GM10266 (cell line): ENCODE measurements around the gene HADHA.
"Not testable (repeated sequence)": the region's sequence is repeated elsewhere in the genome, so short reads cannot be mapped to it uniquely, and the experiment has no call there.

ENCODE experiments used
- DNase-seq: peaks from one replicate; pipeline ENCODE4 v3.0.0; 2012; ENCODE audit errors: extremely low spot score
- CTCF ChIP-seq: IDR thresholded peaks from 2 replicates; pipeline ENCODE4 v1.5.1; 2012; ENCODE audit warnings: mild to moderate bottlenecking, low read depth; ENCODE audit not compliant: control insufficient read depth, insufficient read depth; ENCODE audit errors: missing control alignments

The HADHA gene

GRCh38 chr2:26279886-26280285 is 35.5 kb upstream of the HADHA start:
- no peak for TF ChIP-seq CTCF
- no peak for DNase-seq

- DNase-seq, result no peak
These were observed 32.2 kb upstream of the HADHA start for GRCh38 chr2:26276484-26277227.

DNA sequence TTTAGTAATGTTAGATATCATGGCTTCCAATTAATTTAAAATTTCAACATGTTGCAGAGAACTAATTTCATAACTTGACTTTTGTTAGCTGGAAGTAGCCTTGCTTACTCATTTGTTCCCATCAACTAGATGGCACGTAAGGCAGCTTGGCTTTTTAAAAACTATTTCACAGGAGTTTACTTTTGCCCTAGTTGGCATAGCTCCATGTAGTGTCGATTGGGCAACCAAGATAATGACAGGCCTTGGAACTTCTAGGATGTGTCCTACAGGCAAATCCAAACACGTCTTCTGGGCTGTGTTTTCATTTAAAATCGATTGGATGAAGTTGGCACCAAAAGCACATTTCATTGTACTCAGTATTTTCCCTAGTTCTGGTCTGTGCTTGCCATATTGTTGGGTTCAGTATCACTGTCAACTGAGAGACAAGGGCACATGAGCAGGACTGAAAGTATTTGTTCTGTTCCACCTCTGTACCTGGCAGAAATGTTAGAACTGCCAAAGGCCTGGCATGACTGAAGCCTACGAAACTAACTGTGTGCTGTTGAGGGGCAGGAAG is 29.7 kb upstream of the HADHA start:
- DNase-seq, result no peak
- no peak for TF ChIP-seq CTCF

More at GRCh38 chr2:26276484-26277227, 32.2 kb upstream of the HADHA start:
- TF ChIP-seq CTCF, result no peak

DNA sequence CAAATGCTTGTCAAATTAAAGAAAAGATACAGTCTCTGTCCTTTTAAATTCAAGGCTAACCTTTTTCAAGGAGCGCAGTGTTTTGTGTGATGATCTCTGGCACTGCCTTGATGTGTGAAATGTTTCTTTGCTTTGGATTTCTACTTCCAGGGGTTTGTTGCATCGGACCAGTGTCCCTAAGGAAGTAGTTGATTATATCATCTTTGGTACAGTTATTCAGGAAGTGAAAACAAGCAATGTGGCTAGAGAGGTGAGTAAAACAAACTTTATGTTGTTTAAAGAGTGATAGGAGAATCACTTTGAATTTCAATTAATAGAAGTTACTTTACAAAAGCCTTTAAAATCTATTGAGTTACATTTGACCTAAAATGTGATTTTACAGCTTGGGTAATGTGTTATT is 29.1 kb upstream of the HADHA start:
- DNase-seq, result no peak
- no peak for TF ChIP-seq CTCF

DNA sequence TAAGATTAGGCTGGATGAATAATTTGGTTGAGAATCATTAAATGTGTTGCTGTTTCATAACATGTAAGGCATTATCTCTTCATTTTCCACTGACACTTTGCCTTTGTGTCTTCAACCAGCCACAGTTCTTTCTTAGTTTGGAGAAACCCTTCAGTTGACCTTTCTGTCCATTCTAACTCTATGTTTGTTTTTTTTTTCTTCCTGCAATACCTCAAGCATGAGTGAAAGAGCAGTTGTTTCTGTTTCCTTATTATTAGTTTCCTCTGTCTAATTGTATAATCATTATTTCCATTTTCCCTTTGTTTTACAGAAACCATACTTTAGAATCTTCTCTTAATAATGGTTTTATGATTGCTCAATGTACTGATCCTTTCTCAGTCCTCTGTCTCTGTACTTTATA is 25.9 kb upstream of the HADHA start:
- no peak for DNase-seq

GRCh38 chr2:26269571-26270158 is 25.2 kb upstream of the HADHA start:
- DNase-seq, result no peak
- no peak for TF ChIP-seq CTCF

More for the DNA sequence above, 25.9 kb upstream of the HADHA start:
- no peak for TF ChIP-seq CTCF

DNA sequence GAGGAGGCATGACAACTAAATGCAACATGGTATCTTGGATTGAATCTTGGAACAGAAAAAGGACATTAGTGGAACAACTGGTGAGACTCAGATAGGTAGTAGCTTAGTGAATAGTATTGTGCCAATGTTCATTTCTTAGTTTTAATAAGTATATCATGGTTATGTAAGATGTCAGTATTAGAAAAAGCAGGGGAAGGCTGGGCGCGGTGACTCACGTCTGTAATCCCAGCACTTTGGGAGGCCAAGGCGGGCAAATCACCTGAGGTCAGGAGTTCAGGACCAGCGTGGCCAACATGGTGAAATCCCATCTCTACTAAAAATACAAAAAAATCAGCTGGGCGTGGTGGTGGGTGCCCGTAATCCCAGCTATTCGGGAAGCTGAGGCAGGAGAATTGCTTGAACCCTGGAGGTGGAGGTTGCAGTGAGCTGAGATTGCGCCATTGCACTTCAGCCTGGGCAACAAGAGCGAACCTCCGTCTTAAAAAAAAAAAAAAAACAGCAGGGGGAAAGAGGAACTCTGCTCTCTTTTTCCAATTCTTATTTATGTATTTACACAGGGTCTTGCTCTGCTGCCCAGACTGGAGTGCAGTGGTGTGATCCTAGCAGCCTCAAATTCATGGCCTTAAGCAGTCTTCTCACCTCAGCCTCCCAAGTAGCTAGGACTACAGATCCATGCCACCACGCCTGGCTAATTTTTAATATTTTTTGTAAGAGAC is 24.4 kb upstream of the HADHA start:
- not testable (repeated sequence) for DNase-seq
